HG02571 (cell line): ENCODE results near the gene DSP.

Source experiments
- ATAC-seq: cut with Tn5 transposase; IDR thresholded peaks from one replicate; pipeline ENCODE4 v1.9.1; 2021; ENCODE audit warnings: mild to moderate bottlenecking, moderate library complexity; ENCODE audit not compliant: unreplicated experiment

Gene DSP

GRCh38 chr6:7559651-7560385, 18.3 kb downstream of the DSP start:
- ATAC-seq: no peak

- ATAC-seq: no peak
Observed at GRCh38 chr6:7561153-7561964, 19.9 kb downstream of the DSP start.

- ATAC-seq: no peak
Observed at GRCh38 chr6:7562769-7563168, 21.3 kb downstream of the DSP start.

GRCh38 chr6:7566107-7566506, 24.6 kb downstream of the DSP start:
- no peak for ATAC-seq

- ATAC-seq: no peak
Observed at GRCh38 chr6:7566617-7567173, 25.2 kb downstream of the DSP start.

GRCh38 chr6:7568021-7568420, 26.6 kb downstream of the DSP start:
- no peak for ATAC-seq

GRCh38 chr6:7569082-7569481, 27.6 kb downstream of the DSP start:
- no peak for ATAC-seq

GRCh38 chr6:7572213-7572943, 30.9 kb downstream of the DSP start:
- no peak for ATAC-seq

GRCh38 chr6:7574500-7574899, 33.0 kb downstream of the DSP start:
- ATAC-seq: no peak

- ATAC-seq: no peak
Observed at GRCh38 chr6:7578516-7578915, 37.0 kb downstream of the DSP start.

GRCh38 chr6:7578931-7579330, 37.5 kb downstream of the DSP start:
- no peak for ATAC-seq

GRCh38 chr6:7579851-7580250, 38.4 kb downstream of the DSP start:
- ATAC-seq: no peak

GRCh38 chr6:7580537-7580926, 39.1 kb downstream of the DSP start:
- no peak for ATAC-seq

GRCh38 chr6:7580927-7581618, 39.6 kb downstream of the DSP start:
- ATAC-seq: no peak

GRCh38 chr6:7585287-7585930, 43.9 kb downstream of the DSP start:
- no peak for ATAC-seq

GRCh38 chr6:7587631-7588100, 46.2 kb downstream of the DSP start:
- no peak for ATAC-seq

- no peak for ATAC-seq
Observed at GRCh38 chr6:7588506-7588905, 47.0 kb downstream of the DSP start.

GRCh38 chr6:7589221-7589620, 47.8 kb downstream of the DSP start:
- ATAC-seq: no peak

GRCh38 chr6:7589949-7590917, 48.8 kb downstream of the DSP start, which contains the start of gene SNRNP48:
TSS of gene SNRNP48 (plus strand) at chr6:7590198. CDS start at chr6:7590258, 60 bp downstream.
- ATAC-seq: peak; percentile 98
